Measurements from ENCODE around the gene ADRA1B. TPM values are rescaled to one million over a fixed set of nuclear protein-coding genes. Genes with fewer than 3 reads are reported as not detected.

Gene ADRA1B
- total and polyA plus RNA-seq, 10 of the 15 experiments (the other 5 are each of a cell fraction or from before 2014, with no cell fraction given), result 0.04 TPM; not detected in 9

DNA sequence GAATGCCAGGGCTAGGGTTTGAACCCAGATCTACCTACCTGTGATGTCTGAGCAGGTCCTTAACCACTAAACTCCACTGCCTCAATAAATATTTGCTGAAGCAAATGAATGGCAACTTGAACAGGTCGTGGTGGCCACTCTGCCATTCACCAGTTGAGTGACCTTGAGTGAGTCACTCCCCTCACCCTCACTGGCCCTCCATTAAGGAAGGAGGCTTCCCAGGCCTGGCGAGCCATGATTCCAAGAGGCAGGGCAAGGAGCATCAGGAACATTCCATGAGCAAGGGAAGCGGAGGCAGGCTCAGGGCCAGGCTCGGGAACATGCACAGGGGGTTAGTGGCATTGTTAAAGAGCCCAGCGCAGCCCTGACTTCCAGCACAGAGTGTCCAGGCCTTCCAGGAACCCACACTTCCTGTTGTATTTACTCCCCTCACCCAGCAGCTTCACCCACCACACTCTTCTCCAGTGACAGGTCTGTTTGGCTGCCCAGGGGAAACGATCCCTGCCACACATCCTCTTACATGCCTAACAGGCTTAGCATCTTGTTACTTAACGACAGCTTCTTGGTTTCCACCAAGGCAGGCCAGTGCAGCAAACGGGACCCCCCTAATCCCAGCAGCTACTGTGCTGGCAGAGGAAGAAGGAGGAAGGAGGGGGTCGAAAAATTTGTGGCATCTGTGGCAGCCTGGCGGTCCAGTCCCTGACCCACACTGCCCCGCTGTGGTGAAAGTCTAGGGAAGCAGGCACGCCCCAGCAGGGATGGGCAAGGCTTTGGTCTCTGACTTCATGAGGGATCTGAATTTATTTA lies 49.0 kb downstream of the ADRA1B start (continued):
- TF ChIP-seq, protein P1, sequence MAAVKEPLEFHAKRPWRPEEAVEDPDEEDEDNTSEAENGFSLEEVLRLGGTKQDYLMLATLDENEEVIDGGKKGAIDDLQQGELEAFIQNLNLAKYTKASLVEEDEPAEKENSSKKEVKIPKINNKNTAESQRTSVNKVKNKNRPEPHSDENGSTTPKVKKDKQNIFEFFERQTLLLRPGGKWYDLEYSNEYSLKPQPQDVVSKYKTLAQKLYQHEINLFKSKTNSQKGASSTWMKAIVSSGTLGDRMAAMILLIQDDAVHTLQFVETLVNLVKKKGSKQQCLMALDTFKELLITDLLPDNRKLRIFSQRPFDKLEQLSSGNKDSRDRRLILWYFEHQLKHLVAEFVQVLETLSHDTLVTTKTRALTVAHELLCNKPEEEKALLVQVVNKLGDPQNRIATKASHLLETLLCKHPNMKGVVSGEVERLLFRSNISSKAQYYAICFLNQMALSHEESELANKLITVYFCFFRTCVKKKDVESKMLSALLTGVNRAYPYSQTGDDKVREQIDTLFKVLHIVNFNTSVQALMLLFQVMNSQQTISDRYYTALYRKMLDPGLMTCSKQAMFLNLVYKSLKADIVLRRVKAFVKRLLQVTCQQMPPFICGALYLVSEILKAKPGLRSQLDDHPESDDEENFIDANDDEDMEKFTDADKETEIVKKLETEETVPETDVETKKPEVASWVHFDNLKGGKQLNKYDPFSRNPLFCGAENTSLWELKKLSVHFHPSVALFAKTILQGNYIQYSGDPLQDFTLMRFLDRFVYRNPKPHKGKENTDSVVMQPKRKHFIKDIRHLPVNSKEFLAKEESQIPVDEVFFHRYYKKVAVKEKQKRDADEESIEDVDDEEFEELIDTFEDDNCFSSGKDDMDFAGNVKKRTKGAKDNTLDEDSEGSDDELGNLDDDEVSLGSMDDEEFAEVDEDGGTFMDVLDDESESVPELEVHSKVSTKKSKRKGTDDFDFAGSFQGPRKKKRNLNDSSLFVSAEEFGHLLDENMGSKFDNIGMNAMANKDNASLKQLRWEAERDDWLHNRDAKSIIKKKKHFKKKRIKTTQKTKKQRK (IDR thresholded peaks at IDR 0.05; ENCODE audit: low read depth, low read length), result no peak
- TF ChIP-seq RUNX3 (IDR thresholded peaks at IDR 0.05; ENCODE audit: low read length) (0 out of 2 replicates have a peak, but pooled peaks have one; percentile 9), EZH2 (IDR thresholded peaks at IDR 0.05; ENCODE audit: borderline replicate concordance, control insufficient read depth, low read depth, low read length) (no peak), ZNF592 (IDR thresholded peaks at IDR 0.05) (no peak), RAD21 (IDR thresholded peaks at IDR 0.05; ENCODE audit: insufficient read depth, low read depth, low read length) (peak; percentile 58), SMC3 (IDR thresholded peaks at IDR 0.05; ENCODE audit: borderline replicate concordance, low read length) (peak; percentile 47; the same call in 1 of the 2 replicates), TCF3 (IDR thresholded peaks at IDR 0.05; ENCODE audit: borderline replicate concordance, insufficient read depth, low read depth, low read length) (no peak), ZNF274 (IDR thresholded peaks at IDR 0.05; ENCODE audit: insufficient read depth, insufficient read length) (no peak), LARP7 (IDR thresholded peaks at IDR 0.05) (no peak), NR2C1 (IDR thresholded peaks at IDR 0.05) (no peak)
- TF ChIP-seq, protein P2, sequence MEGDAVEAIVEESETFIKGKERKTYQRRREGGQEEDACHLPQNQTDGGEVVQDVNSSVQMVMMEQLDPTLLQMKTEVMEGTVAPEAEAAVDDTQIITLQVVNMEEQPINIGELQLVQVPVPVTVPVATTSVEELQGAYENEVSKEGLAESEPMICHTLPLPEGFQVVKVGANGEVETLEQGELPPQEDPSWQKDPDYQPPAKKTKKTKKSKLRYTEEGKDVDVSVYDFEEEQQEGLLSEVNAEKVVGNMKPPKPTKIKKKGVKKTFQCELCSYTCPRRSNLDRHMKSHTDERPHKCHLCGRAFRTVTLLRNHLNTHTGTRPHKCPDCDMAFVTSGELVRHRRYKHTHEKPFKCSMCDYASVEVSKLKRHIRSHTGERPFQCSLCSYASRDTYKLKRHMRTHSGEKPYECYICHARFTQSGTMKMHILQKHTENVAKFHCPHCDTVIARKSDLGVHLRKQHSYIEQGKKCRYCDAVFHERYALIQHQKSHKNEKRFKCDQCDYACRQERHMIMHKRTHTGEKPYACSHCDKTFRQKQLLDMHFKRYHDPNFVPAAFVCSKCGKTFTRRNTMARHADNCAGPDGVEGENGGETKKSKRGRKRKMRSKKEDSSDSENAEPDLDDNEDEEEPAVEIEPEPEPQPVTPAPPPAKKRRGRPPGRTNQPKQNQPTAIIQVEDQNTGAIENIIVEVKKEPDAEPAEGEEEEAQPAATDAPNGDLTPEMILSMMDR (IDR thresholded peaks at IDR 0.05 in 2 of 3, conservative IDR thresholded peaks at IDR 0.05 in 1 of 3; ENCODE audit: control insufficient read depth in 2 of 3, extremely low read depth in 1 of 3, insufficient read depth in 1 of 3, low read depth in 3 of 3, low read length in 3 of 3), result peak; percentile 45 to 68 (median 59)
- TF ChIP-seq, protein P3, sequence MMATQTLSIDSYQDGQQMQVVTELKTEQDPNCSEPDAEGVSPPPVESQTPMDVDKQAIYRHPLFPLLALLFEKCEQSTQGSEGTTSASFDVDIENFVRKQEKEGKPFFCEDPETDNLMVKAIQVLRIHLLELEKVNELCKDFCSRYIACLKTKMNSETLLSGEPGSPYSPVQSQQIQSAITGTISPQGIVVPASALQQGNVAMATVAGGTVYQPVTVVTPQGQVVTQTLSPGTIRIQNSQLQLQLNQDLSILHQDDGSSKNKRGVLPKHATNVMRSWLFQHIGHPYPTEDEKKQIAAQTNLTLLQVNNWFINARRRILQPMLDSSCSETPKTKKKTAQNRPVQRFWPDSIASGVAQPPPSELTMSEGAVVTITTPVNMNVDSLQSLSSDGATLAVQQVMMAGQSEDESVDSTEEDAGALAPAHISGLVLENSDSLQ (IDR thresholded peaks at IDR 0.05), result no peak
- TF ChIP-seq, protein P4, sequence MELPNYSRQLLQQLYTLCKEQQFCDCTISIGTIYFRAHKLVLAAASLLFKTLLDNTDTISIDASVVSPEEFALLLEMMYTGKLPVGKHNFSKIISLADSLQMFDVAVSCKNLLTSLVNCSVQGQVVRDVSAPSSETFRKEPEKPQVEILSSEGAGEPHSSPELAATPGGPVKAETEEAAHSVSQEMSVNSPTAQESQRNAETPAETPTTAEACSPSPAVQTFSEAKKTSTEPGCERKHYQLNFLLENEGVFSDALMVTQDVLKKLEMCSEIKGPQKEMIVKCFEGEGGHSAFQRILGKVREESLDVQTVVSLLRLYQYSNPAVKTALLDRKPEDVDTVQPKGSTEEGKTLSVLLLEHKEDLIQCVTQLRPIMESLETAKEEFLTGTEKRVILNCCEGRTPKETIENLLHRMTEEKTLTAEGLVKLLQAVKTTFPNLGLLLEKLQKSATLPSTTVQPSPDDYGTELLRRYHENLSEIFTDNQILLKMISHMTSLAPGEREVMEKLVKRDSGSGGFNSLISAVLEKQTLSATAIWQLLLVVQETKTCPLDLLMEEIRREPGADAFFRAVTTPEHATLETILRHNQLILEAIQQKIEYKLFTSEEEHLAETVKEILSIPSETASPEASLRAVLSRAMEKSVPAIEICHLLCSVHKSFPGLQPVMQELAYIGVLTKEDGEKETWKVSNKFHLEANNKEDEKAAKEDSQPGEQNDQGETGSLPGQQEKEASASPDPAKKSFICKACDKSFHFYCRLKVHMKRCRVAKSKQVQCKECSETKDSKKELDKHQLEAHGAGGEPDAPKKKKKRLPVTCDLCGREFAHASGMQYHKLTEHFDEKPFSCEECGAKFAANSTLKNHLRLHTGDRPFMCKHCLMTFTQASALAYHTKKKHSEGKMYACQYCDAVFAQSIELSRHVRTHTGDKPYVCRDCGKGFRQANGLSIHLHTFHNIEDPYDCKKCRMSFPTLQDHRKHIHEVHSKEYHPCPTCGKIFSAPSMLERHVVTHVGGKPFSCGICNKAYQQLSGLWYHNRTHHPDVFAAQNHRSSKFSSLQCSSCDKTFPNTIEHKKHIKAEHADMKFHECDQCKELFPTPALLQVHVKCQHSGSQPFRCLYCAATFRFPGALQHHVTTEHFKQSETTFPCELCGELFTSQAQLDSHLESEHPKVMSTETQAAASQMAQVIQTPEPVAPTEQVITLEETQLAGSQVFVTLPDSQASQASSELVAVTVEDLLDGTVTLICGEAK (IDR thresholded peaks at IDR 0.05; ENCODE audit: borderline replicate concordance), result no peak
